Fibroblast of pulmonary artery (primary cell): ENCODE measurements around the gene KIF2C.

Experiments
- DNase-seq: peaks from one replicate; pipeline ENCODE4 v3.0.0-alpha.2; 2010; ENCODE audit warnings: low read depth
- H3K4me3 ChIP-seq: replicated peaks from 2 replicates; pipeline ENCODE4 v1.5.1; 2011; ENCODE audit warnings: low read depth, mild to moderate bottlenecking, control low read depth, low read length, moderate library complexity
- TF ChIP-seq, protein P1 (sequence below): IDR thresholded peaks from 2 replicates; pipeline ENCODE4 v1.5.1; 2011; ENCODE audit warnings: mild to moderate bottlenecking, control low read depth, low read length, inconsistent platforms; ENCODE audit errors: missing control alignments

Gene KIF2C

DNA sequence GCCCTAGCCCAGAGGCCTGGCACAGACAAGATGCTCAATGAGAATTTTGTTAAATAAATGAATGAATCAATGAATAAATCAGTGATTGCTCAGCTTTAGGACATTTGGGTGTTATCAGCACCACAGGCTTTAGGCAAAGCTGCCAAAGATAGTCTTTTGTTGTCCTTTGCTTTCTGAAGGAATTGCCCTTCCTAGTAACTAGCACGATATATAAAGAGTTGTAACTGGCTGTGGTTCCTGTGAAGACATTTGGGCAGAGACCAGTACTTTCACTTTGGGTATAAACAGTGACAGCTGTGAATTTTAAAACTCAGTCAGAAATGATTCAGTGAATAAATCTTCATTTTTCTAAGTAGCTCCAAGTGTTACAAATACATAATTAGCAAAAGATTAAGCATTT lies 22.0 kb upstream of the KIF2C start:
- TF ChIP-seq, protein P1, sequence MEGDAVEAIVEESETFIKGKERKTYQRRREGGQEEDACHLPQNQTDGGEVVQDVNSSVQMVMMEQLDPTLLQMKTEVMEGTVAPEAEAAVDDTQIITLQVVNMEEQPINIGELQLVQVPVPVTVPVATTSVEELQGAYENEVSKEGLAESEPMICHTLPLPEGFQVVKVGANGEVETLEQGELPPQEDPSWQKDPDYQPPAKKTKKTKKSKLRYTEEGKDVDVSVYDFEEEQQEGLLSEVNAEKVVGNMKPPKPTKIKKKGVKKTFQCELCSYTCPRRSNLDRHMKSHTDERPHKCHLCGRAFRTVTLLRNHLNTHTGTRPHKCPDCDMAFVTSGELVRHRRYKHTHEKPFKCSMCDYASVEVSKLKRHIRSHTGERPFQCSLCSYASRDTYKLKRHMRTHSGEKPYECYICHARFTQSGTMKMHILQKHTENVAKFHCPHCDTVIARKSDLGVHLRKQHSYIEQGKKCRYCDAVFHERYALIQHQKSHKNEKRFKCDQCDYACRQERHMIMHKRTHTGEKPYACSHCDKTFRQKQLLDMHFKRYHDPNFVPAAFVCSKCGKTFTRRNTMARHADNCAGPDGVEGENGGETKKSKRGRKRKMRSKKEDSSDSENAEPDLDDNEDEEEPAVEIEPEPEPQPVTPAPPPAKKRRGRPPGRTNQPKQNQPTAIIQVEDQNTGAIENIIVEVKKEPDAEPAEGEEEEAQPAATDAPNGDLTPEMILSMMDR: no peak
- no peak overlapping the region for H3K4me3 ChIP-seq
- no peak for DNase-seq

DNA sequence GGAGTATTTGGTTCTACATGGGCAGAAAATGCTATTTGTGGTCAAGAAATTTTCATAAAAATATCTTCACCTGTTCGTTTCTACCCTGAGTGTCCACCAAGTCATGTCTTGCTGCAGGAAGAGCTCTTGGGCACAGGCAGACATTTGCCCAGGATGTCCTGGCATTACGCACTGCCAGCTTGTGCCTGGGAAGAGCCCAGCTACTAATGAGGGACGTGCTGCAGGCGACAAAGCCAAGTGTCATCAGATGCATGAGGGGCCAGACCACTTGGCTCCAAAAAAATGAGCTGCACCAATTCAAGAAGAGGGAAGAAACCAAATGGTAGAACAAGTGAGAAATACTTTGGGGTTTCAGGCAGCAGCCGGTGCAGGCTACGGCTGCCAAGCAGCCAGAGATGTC lies 21.5 kb upstream of the KIF2C start:
- TF ChIP-seq, protein P1: no peak
- DNase-seq: no peak
- no peak overlapping the region for H3K4me3 ChIP-seq

DNA sequence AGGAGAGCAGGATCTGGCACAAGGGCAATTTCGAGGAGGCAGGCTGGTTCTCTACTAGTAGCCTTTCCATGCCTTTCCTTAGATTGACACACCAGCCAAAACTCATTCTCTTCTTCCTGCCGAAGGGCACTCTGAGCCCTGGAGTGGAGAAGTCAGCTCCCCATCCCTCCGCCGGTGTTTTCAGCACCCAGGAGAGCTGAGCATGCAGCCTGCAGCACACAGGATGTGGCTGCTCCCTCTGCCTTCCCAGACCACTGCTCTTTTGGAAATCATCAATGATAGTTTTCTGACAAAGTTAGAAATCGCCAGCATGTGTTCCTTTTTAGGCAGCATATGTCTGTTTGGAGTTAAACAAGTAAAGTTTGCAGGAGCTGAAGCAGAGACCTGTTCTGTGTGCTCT lies 20.3 kb upstream of the KIF2C start:
- no peak for DNase-seq
- H3K4me3 ChIP-seq: no peak overlapping the region
- TF ChIP-seq, protein P1: no peak

DNA sequence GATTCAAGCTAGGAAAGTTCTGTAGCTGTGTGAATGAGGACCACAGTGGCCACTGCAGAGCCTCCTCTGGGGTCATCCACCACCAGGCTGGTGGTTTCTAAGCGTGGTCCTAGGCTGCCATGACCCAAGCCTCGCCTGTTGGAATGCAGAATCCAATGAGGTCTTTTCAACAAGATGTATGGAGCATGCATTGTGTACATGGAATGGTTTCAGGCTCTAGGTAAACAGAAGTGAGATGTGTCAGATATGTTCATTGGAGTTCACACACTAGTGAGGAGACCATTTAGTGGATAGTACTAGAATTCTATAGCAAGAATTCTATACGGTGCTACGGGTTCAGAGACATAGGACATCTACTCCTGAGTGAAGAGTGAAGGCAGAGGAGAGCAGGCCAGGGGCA lies 19.4 kb upstream of the KIF2C start:
- H3K4me3 ChIP-seq: no peak overlapping the region
- TF ChIP-seq, protein P1: no peak
- no peak for DNase-seq

DNA sequence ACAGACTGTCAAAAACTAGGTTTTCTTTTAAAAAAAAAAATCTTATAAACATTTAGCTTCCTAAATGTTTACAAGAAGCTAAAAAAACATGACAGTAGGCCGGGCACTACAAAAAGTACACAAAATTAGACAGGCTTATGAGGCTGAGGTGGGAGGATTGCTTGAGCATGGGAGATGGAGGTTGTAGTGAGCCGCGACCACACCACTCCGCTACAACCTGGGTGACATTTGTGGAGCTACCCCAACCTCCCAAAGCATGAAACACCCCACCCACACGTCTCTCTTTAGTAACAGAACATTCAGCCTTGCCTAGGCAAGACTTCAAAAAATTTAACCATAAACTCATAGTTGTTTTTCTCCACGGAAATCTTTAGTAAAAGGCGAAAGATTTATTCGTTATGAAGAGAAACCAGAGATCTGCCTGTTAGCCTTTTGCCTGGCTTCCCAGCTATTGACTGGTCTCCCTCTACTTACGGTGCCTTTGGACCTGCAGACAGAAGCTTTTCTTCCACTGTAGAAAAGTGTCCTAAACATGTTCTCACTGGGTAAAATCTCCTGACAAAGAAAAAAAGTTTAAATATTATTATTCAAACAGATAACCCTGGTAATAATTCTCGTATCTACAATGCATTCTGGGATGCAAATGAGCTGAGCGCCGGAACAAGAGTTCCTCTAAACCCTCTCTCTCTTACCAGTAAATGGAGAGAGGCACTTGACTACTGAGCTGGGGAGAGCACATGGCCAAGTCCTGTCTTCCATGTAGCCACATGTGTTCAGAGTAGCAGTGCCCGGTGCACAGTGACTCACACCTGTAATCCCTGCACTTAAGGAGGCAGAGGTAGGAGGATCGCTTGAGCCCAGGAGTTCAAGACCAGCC lies 17.9 kb upstream of the KIF2C start:
- peak; percentile 96 for DNase-seq
- no peak overlapping the region for H3K4me3 ChIP-seq
- TF ChIP-seq, protein P1: no peak

DNA sequence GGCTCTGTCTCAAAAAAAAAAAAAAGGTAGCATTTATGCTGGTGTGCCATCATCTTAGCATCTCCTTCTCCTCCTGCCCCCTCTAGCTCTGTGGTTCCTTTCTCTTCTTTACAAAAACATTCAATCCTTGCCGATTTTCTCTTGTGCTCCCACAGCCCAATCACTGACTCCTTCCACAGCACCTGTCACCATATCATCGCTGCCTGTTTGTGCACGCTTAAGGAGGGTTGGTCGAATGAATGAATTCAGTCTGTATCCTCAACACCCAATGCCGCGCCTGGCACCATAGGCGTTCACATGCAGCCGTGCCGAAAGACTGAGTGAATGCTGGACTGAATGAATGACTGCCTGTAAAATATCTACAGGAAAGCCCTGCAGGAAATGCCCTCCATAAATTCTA lies 16.6 kb upstream of the KIF2C start:
- TF ChIP-seq, protein P1: no peak
- DNase-seq: no peak
- no peak overlapping the region for H3K4me3 ChIP-seq
